Gastroesophageal sphincter (tissue), 3 donors: ENCODE results near the gene PRR19.

ENCODE experiments used
- CTCF ChIP-seq, 4 experiments: fragments of 200-600 bp in 2 of 4; fragments of 450-650 bp in 2 of 4; sonication (generic) in 1 of 4; IDR thresholded peaks; one replicate each; pipeline ENCODE4 v1.5.1; 2017 to 2019; ENCODE audit warnings: antibody characterized with exemption in 4 of 4, mild to moderate bottlenecking in 2 of 4, moderate library complexity in 2 of 4
- EP300 ChIP-seq: sonication (generic); formaldehyde crosslinking; IDR thresholded peaks from one replicate; pipeline ENCODE4 v1.6.1; 2017; ENCODE audit warnings: antibody characterized with exemption, mild to moderate bottlenecking
- POLR2A ChIP-seq, 2 donors: fragments of 450-650 bp; IDR thresholded peaks; one replicate each; pipeline ENCODE4 v1.6.1; 2017; ENCODE audit warnings: antibody characterized with exemption in 2 of 2, mild to moderate bottlenecking in 2 of 2, moderate library complexity in 1 of 2
- POLR2AphosphoS5 ChIP-seq: sonication (generic); formaldehyde crosslinking; IDR thresholded peaks from one replicate; pipeline ENCODE4 v1.6.1; 2017; ENCODE audit warnings: antibody characterized with exemption

DNA sequence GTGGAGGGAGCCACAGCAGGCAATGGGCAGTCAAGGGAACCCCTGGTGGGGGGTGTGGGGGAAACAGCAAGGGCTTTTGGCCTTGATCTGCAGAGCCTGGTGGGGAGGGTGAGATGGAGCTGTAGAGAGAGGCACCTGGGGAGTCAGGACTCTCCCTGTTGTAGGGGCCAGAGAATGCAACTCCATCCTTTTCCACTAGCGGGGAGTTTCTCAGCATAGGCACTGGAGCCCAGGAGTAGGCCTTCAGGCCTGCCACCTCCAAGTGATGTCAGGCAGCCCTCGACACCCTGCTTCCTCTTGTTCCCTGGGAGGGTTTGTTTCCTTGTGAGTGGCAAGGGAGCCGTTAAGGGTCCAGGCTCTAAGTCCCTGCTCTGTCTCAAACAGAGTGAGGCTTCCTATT is 48.5 kb downstream of the PRR19 start:
- no peak for TF ChIP-seq CTCF (IDR thresholded peaks at IDR 0.05)
- TF ChIP-seq POLR2AphosphoS5 = no peak
- TF ChIP-seq POLR2A (IDR thresholded peaks at IDR 0.05) = no peak
- no peak for TF ChIP-seq EP300
